HepG2 (cell line): ENCODE results near the gene TOMM22. TPM values are rescaled to one million over a fixed set of nuclear protein-coding genes. Genes with fewer than 3 reads are reported as not detected.

ENCODE experiments used
- ATAC-seq: fragments of 200-7000 bp; cut with Tn5 transposase; 3 replicates; pipeline ENCODE4 v1.9.1; 2020; ENCODE audit warnings: mild to moderate bottlenecking, moderate library complexity
- BruUV-seq: library from RNA; stranded (reverse); fragments of 400-500 nt; replicated peaks from 2 replicates; lab custom pipeline; 2021; lab: Mats Ljungman, UMichigan
- CTCF ChIA-PET: fragments of 300-600 bp; formaldehyde crosslinking; extraction: SDS; loops from one replicate; lab custom pipeline; 2021; ENCODE audit warnings: low total read pairs, inconsistent platforms, low intra/inter-chr PET ratio; lab: Yijun Ruan, JAX
- POLR2A ChIA-PET: fragments of 350-600 bp; sonication (Branson Sonifier 250); formaldehyde crosslinking; loops from one replicate; lab custom pipeline; 2020; ENCODE audit warnings: antibody characterized with exemption, inconsistent platforms; lab: Yijun Ruan, JAX
- DNase-seq: peaks from one replicate; pipeline ENCODE4 v3.0.0-alpha.2; 2015; ENCODE audit warnings: low spot score
- FAIRE-seq: peaks from 3 replicates; lab custom pipeline; 2011; peaks lifted over from hg19 to GRCh38; lab: Jason Lieb, UNC
- H2AFZ ChIP-seq: one replicate; pipeline ENCODE4 v1.6.1; 2011; ENCODE audit warnings: low read length, inconsistent platforms
- H3K27ac ChIP-seq: fragments of 300-600 bp; 3 replicates; pipeline ENCODE4 v1.8.0; 2011; ENCODE audit warnings: mixed run types, mild to moderate bottlenecking, mixed read lengths, low read length, inconsistent platforms; ENCODE audit not compliant: insufficient read depth; ENCODE audit errors: extremely low read length
- H3K27me3 ChIP-seq, 2 experiments: fragments of 200-600 bp in 1 of 2; 2 replicates in 1 of 2; 3 replicates in 1 of 2; pipeline versions ENCODE4 v1.6.0 to v1.8.0; 2011; ENCODE audit warnings: low read length in 2 of 2, mild to moderate bottlenecking in 2 of 2, moderate library complexity in 2 of 2, inconsistent platforms in 1 of 2; ENCODE audit not compliant: insufficient read depth in 2 of 2, control insufficient read depth in 1 of 2
- H3K36me3 ChIP-seq, 2 experiments: fragments of 200-600 bp in 1 of 2; replicated peaks in 1 of 2; 2 replicates in 1 of 2; 3 replicates in 1 of 2; pipeline versions ENCODE4 v1.5.1 to v1.8.0; 2011; ENCODE audit warnings: low read length in 2 of 2, inconsistent platforms in 1 of 2; ENCODE audit not compliant: insufficient read depth in 2 of 2, control insufficient read depth in 1 of 2
- H3K4me1 ChIP-seq: 2 replicates; pipeline ENCODE4 v1.5.1; 2012; ENCODE audit warnings: low read length, inconsistent platforms; ENCODE audit not compliant: insufficient read depth
- H3K4me2 ChIP-seq: 2 replicates; pipeline ENCODE4 v1.6.0; 2011; ENCODE audit warnings: low read depth, low read length, inconsistent platforms
- H3K4me3 ChIP-seq, 3 experiments: fragments of 200-600 bp in 1 of 3; sonication (generic), shearing (Covaris generic) in 1 of 3; replicated peaks in 1 of 3; 2 replicates each; pipeline ENCODE4 v1.5.1; 2011 to 2016; ENCODE audit warnings: low read length in 3 of 3, inconsistent platforms in 2 of 3, low read depth in 2 of 3, mild to moderate bottlenecking in 2 of 3, control low read depth in 1 of 3, mixed read lengths in 1 of 3; ENCODE audit not compliant: insufficient read depth in 1 of 3
- H3K79me2 ChIP-seq: one replicate; pipeline ENCODE4 v1.6.1; 2011; ENCODE audit warnings: low read length, inconsistent platforms; ENCODE audit not compliant: insufficient read depth
- H3K9ac ChIP-seq: 2 replicates; pipeline ENCODE4 v1.6.0; 2011; ENCODE audit warnings: mild to moderate bottlenecking, low read depth, low read length, inconsistent platforms; ENCODE audit not compliant: insufficient read depth
- H3K9me3 ChIP-seq: 2 replicates; pipeline ENCODE4 v1.5.1; 2012; ENCODE audit warnings: mild to moderate bottlenecking, low read length
- H4K20me1 ChIP-seq: 2 replicates; pipeline ENCODE4 v1.6.0; 2011; ENCODE audit warnings: inconsistent platforms, mild to moderate bottlenecking, low read length, moderate library complexity; ENCODE audit not compliant: insufficient read depth
- FOXP1 ChIP-seq, 2 experiments: fragments of 450-650 bp in 1 of 2; IDR thresholded peaks; 2 replicates each; pipeline ENCODE4 v1.6.1; 2017 to 2018; ENCODE audit warnings: antibody characterized with exemption in 1 of 2
- HNRNPLL ChIP-seq: fragments of 200-400 bp; formaldehyde crosslinking; IDR thresholded peaks from 2 replicates; pipeline ENCODE4 v1.6.1; 2017; ENCODE audit warnings: mild to moderate bottlenecking, low read depth, low read length; ENCODE audit not compliant: poor library complexity, severe bottlenecking
- JUN ChIP-seq: sonication (generic); formaldehyde crosslinking; IDR thresholded peaks from 2 replicates; pipeline ENCODE4 v1.4.0; 2020; ENCODE audit warnings: mild to moderate bottlenecking, missing genetic modification reagents
- POLR2G ChIP-seq: fragments of 200-400 bp; formaldehyde crosslinking; IDR thresholded peaks from 2 replicates; pipeline ENCODE4 v1.6.1; 2018; ENCODE audit warnings: mild to moderate bottlenecking, low read depth, low read length, moderate library complexity
- SRF ChIP-seq: IDR thresholded peaks from 2 replicates; pipeline ENCODE4 v1.6.1; 2011; ENCODE audit warnings: mild to moderate bottlenecking, low read depth, low read length, moderate library complexity
- ZNF501 ChIP-seq: sonication (generic); formaldehyde crosslinking; IDR thresholded peaks from 2 replicates; pipeline ENCODE4 v1.5.1; 2020; ENCODE audit warnings: mild to moderate bottlenecking, moderate library complexity, missing genetic modification reagents
- ZNF558 ChIP-seq: sonication (generic); formaldehyde crosslinking; IDR thresholded peaks from 2 replicates; pipeline ENCODE4 v1.9.0; 2022; ENCODE audit warnings: mild to moderate bottlenecking, missing genetic modification reagents, borderline replicate concordance
- ZNF589 ChIP-seq: sonication (generic); formaldehyde crosslinking; conservative IDR thresholded peaks from 2 replicates; pipeline ENCODE4 v1.8.0; 2022; ENCODE audit warnings: mild to moderate bottlenecking, moderate library complexity, missing genetic modification reagents
- ZNF7 ChIP-seq: IDR thresholded peaks from 2 replicates; pipeline ENCODE4 v1.6.1; 2016; ENCODE audit warnings: missing biosample characterization, missing genetic modification reagents
- WGBS: methylation state at CpG from one replicate; pipeline ENCODE4 v1.1.6; 2017; ENCODE audit warnings: low lambda C conversion rate; 5-methylcytosine and 5-hydroxymethylcytosine counted together
- in situ Hi-C: cut with HindIII; loops from 2 replicates; pipeline ENCODE4 v1.10.0; 2017; ENCODE audit warnings: low pct_unique_long_range_greater_than_20kb; ENCODE audit not compliant: extremely low pct_ligation_motif_present
- intact Hi-C: fragments of 100-400 bp; cut with micrococcal nuclease; formaldehyde crosslinking; loops from one replicate; pipeline ENCODE4 v1.10.0; 2022; ENCODE audit not compliant: unreplicated experiment
- polyA plus RNA-seq, 8 experiments: library from polyadenylated mRNA; depleted of rRNA in 3 of 8; stranded (reverse) in 7 of 8; unstranded in 1 of 8; fragments of >200 nt; fragmentation: Illumina TruSeq in 4 of 8; extraction: Trizol in 4 of 8; gene quantifications; 2 replicates each; pipeline versions ENCODE4 v1.2.1 to v1.2.3, GENCODE V29; 2011 to 2016; ENCODE audit warnings: low read depth in 4 of 8, missing spikeins in 1 of 8, mixed read lengths in 1 of 8; ENCODE audit not compliant: insufficient read depth in 1 of 8
- total RNA-seq, 5 experiments: library from RNA; depleted of rRNA; stranded (reverse); fragments of >200 nt; fragmentation: Illumina TruSeq; extraction: Trizol; gene quantifications; 2 replicates each; pipeline ENCODE4 v1.2.3, GENCODE V29; 2016; ENCODE audit warnings: low read depth in 1 of 5

The TOMM22 gene
- total and polyA plus RNA-seq, 2 of the 13 experiments (the other 11 are each of a cell fraction or from before 2014, with no cell fraction given), result 46.9 to 118 TPM

GRCh38 chr22:38694940-38695339, 13.2 kb downstream of the TOMM22 start:
- peaks cover 0 to 3% of the 10 kb centered on the region in 2 experiments; a peak in 2 of 5 replicates for H3K36me3 ChIP-seq
- ATAC-seq (no peak), FAIRE-seq (no peak), DNase-seq (no peak)
- no peak overlapping the region for H3K27ac ChIP-seq
- no TSS peak for BruUV-seq
- TF ChIP-seq ZNF558 (CRISPR knock-in tag), result no peak
- no peak for TF ChIP-seq ZNF7 (CRISPR knock-in tag)
- TF ChIP-seq ZNF501 (CRISPR knock-in tag), result no peak
- no peak for TF ChIP-seq ZNF589
- TF ChIP-seq SRF, result no peak
- TF ChIP-seq FOXP1 (IDR thresholded peaks at IDR 0.05), result no peak
- no peak for TF ChIP-seq FOXP1 (CRISPR knock-in tag; IDR thresholded peaks at IDR 0.05)
- TF ChIP-seq JUN (CRISPR knock-in tag), result no peak
- TF ChIP-seq POLR2G, result no peak
- no peak for TF ChIP-seq HNRNPLL
- CTCF ChIA-PET, result no interaction called here
- H3K79me2 ChIP-seq, result peaks cover 58% of the 10 kb centered on the region
- no peak overlapping the region for H2AFZ ChIP-seq
- peaks cover 5% of the 10 kb centered on the region; the same call in 1 of the 2 replicates for H4K20me1 ChIP-seq
- no peak overlapping the region for H3K9ac ChIP-seq
- no peaks in the 10 kb centered on the region for H3K9me3 ChIP-seq
- H3K4me2 ChIP-seq, result no peak overlapping the region
- peaks cover 69% of the 10 kb centered on the region for H3K4me1 ChIP-seq
- 95% methylated on average over 3 of the region's 3 CpGs for WGBS
- intact Hi-C loops, result no loop called here
- no peaks in the 10 kb centered on the region; a peak in 1 of 5 replicates for H3K27me3 ChIP-seq
- in situ Hi-C loops, result no loop called here
- POLR2A ChIA-PET, result interaction anchor here (9.9 kb wide), 1 partner anchor 12 kb away, joined by 102 read pairs; the partner anchor contains the start of gene TOMM22
- no peak overlapping the region for H3K4me3 ChIP-seq
